K562 (cell line): ENCODE measurements around the gene ARHGAP15. TPM values are rescaled to one million over a fixed set of nuclear protein-coding genes. Genes with fewer than 3 reads are reported as not detected.
A peak's percentile ranks its signal among the peaks of the same experiment; 100 is the strongest.

Experiments
- ATAC-seq: fragments of 200-7000 bp; cut with Tn5 transposase; 3 replicates; pipeline ENCODE4 v1.9.1; 2020; ENCODE audit warnings: moderate library complexity
- BruUV-seq: library from RNA; stranded (reverse); fragments of 400-500 nt; replicated peaks from 2 replicates; lab custom pipeline; 2021; lab: Mats Ljungman, UMichigan
- CTCF ChIA-PET: fragments of 300-600 bp; formaldehyde crosslinking; extraction: SDS; loops from one replicate; lab custom pipeline; 2021; ENCODE audit warnings: low intra/inter-chr PET ratio; lab: Yijun Ruan, JAX
- POLR2A ChIA-PET: fragments of 300-600, 350-650 bp; sonication (Branson Sonifier 250); formaldehyde crosslinking; extraction: SDS; loops from one replicate; lab custom pipeline; 2021; ENCODE audit warnings: antibody characterized with exemption, inconsistent platforms; lab: Yijun Ruan, JAX
- DNase-seq, 4 experiments: peaks; one replicate each; pipeline versions ENCODE4 v3.0.0 to v3.0.0-alpha.2; 2011 to 2018; ENCODE audit warnings: low spot score in 3 of 4, mixed read lengths in 3 of 4; ENCODE audit errors: extremely low read depth in 1 of 4
- FAIRE-seq: peaks from 2 replicates; lab custom pipeline; 2011; peaks lifted over from hg19 to GRCh38; lab: Jason Lieb, UNC
- H2AFZ ChIP-seq: 2 replicates; pipeline ENCODE4 v1.6.0; 2011; ENCODE audit warnings: low read depth, low read length, control low read depth, inconsistent platforms
- H3K27ac ChIP-seq: fragments of 200-600 bp; 3 replicates; pipeline ENCODE4 v1.8.0; 2011; ENCODE audit warnings: low read depth, mild to moderate bottlenecking, control low read depth, inconsistent platforms, low read length, moderate library complexity, mixed read lengths; ENCODE audit errors: extremely low read depth
- H3K27me3 ChIP-seq, 2 experiments: fragments of 300-600 bp in 1 of 2; 2 replicates in 1 of 2; 3 replicates in 1 of 2; pipeline versions ENCODE4 v1.6.0 to v1.8.0; 2011; ENCODE audit warnings: inconsistent platforms in 2 of 2, low read length in 2 of 2, mild to moderate bottlenecking in 1 of 2, mixed read lengths in 1 of 2, moderate library complexity in 1 of 2; ENCODE audit not compliant: control insufficient read depth in 2 of 2, insufficient read depth in 2 of 2
- H3K36me3 ChIP-seq: fragments of 300-600 bp; 3 replicates; pipeline ENCODE4 v1.8.0; 2011; ENCODE audit warnings: mild to moderate bottlenecking, low read length, inconsistent platforms; ENCODE audit not compliant: control insufficient read depth, insufficient read depth
- H3K4me1 ChIP-seq, 2 experiments: fragments of 200-600 bp in 1 of 2; replicated peaks in 1 of 2; 2 replicates in 1 of 2; 3 replicates in 1 of 2; pipeline versions ENCODE4 v1.5.1 to v1.8.0; 2011; ENCODE audit warnings: inconsistent platforms in 2 of 2, low read length in 2 of 2, mild to moderate bottlenecking in 1 of 2, mixed read lengths in 1 of 2, moderate library complexity in 1 of 2; ENCODE audit not compliant: control insufficient read depth in 2 of 2, insufficient read depth in 2 of 2
- H3K4me2 ChIP-seq: 2 replicates; pipeline ENCODE4 v1.6.1; 2011; ENCODE audit warnings: low read length, control low read depth, inconsistent platforms, mixed read lengths; ENCODE audit not compliant: insufficient read depth
- H3K4me3 ChIP-seq: fragments of 200-600 bp; sonication (generic), shearing (Covaris generic); 2 replicates; pipeline ENCODE4 v1.5.1; 2016; ENCODE audit warnings: control low read depth, inconsistent platforms
- H3K79me2 ChIP-seq: fragments of 200-600 bp; 3 replicates; pipeline ENCODE4 v1.8.0; 2011; ENCODE audit warnings: low read length, inconsistent platforms; ENCODE audit not compliant: control insufficient read depth, insufficient read depth
- H3K9ac ChIP-seq, 2 experiments: 2 replicates each; pipeline versions ENCODE4 v1.6.0 to v1.6.1; 2011; ENCODE audit warnings: low read depth in 2 of 2, low read length in 2 of 2, control low read depth in 1 of 2, inconsistent platforms in 1 of 2, mild to moderate bottlenecking in 1 of 2, mixed read lengths in 1 of 2; ENCODE audit not compliant: insufficient read depth in 1 of 2
- H3K9me1 ChIP-seq: one replicate; pipeline ENCODE4 v1.6.0; 2011; ENCODE audit warnings: inconsistent platforms, mild to moderate bottlenecking, low read length, moderate library complexity; ENCODE audit not compliant: control insufficient read depth, insufficient read depth
- H3K9me3 ChIP-seq: replicated peaks from 2 replicates; pipeline ENCODE4 v1.5.1; 2011; ENCODE audit warnings: low read depth, low read length, inconsistent platforms; ENCODE audit not compliant: control insufficient read depth, insufficient read depth
- H4K20me1 ChIP-seq: replicated peaks from 2 replicates; pipeline ENCODE4 v1.6.1; 2011; ENCODE audit warnings: low read length, inconsistent platforms, mixed read lengths; ENCODE audit not compliant: control insufficient read depth, insufficient read depth
- KLF1 ChIP-seq: fragments of 450-650 bp; IDR thresholded peaks from 2 replicates; pipeline ENCODE4 v1.6.1; 2016; ENCODE audit warnings: missing genetic modification characterization, missing compliant biosample characterization
- TGIF2 ChIP-seq: sonication (generic); formaldehyde crosslinking; IDR thresholded peaks from 2 replicates; pipeline ENCODE4 v1.8.1; 2022; ENCODE audit warnings: mild to moderate bottlenecking, missing genetic modification reagents, moderate library complexity
- TSC22D4 ChIP-seq: fragments of 450-650 bp; IDR thresholded peaks from 2 replicates; pipeline ENCODE4 v1.6.1; 2016; ENCODE audit warnings: missing genetic modification characterization, missing biosample characterization, control low read depth
- ZFP36 ChIP-seq: fragments of 150-350 bp; IDR thresholded peaks from 2 replicates; pipeline ENCODE4 v1.6.1; 2018; ENCODE audit warnings: low read length, low read depth; ENCODE audit not compliant: partially characterized antibody
- WGBS: fragments of 100-300 bp; shearing (Covaris generic); methylation state at CpG from one replicate; pipeline ENCODE4 v1.1.6; 2016; ENCODE audit warnings: low coverage, mixed read lengths; ENCODE audit not compliant: insufficient coverage; ENCODE audit errors: missing lambda C conversion rate; 5-methylcytosine and 5-hydroxymethylcytosine counted together
- in situ Hi-C: fragments of 300-500 bp; cut with MboI; formaldehyde crosslinking; loops from 4 replicates; pipeline ENCODE4 v1.15.0; 2018; ENCODE audit warnings: inconsistent platforms, mixed read lengths
- intact Hi-C: fragments of 100-400 bp; cut with micrococcal nuclease; formaldehyde crosslinking; loops from 2 replicates; pipeline ENCODE4 v1.14.2; 2022
- polyA plus RNA-seq, 8 experiments: library from polyadenylated mRNA; depleted of rRNA in 4 of 8; stranded (reverse) in 5 of 8; unstranded in 3 of 8; fragments of >200 nt; fragmentation: Nextera tagmentation in 2 of 8; fragmentation: Illumina TruSeq in 1 of 8; extraction: Ambion mirVana in 2 of 8; extraction: Trizol in 1 of 8; gene quantifications; 2 replicates each; pipeline versions ENCODE4 v1.2.1 to v1.2.3, GENCODE V29; 2011 to 2014; ENCODE audit warnings: inconsistent platforms in 1 of 8, missing spikeins in 1 of 8
- total RNA-seq, 7 experiments: library from RNA; depleted of rRNA in 6 of 7; stranded (reverse); fragments of >200 nt in 6 of 7; fragmentation: Illumina TruSeq in 2 of 7; extraction: Trizol in 2 of 7; gene quantifications; 2 replicates each; pipeline versions ENCODE4 v1.2.1 to v1.2.3, GENCODE V29; 2011 to 2021; ENCODE audit warnings: low replicate concordance in 1 of 7
- TF ChIP-seq, protein P1 (sequence below): fragments of 250-450 bp; sonication (Bioruptor Pico); IDR thresholded peaks from 2 replicates; pipeline ENCODE4 v1.5.0; 2022; ENCODE audit warnings: mild to moderate bottlenecking
- TF ChIP-seq, protein P2 (sequence below), 3 experiments: IDR thresholded peaks in 2 of 3; conservative IDR thresholded peaks in 1 of 3; 2 replicates each; pipeline ENCODE4 v1.5.1; 2011 to 2012; ENCODE audit warnings: low read length in 3 of 3, mild to moderate bottlenecking in 3 of 3, control low read depth in 2 of 3, improper control_type of control experiment in 1 of 3, inconsistent platforms in 1 of 3, low read depth in 1 of 3, mixed read lengths in 1 of 3, moderate library complexity in 1 of 3; ENCODE audit not compliant: insufficient read depth in 2 of 3

ARHGAP15 gene
- total and polyA plus RNA-seq, 9 of the 15 experiments (the other 6 are each of a cell fraction or from before 2014, with no cell fraction given): 1.5 to 17.9 (median 7.9) TPM

DNA sequence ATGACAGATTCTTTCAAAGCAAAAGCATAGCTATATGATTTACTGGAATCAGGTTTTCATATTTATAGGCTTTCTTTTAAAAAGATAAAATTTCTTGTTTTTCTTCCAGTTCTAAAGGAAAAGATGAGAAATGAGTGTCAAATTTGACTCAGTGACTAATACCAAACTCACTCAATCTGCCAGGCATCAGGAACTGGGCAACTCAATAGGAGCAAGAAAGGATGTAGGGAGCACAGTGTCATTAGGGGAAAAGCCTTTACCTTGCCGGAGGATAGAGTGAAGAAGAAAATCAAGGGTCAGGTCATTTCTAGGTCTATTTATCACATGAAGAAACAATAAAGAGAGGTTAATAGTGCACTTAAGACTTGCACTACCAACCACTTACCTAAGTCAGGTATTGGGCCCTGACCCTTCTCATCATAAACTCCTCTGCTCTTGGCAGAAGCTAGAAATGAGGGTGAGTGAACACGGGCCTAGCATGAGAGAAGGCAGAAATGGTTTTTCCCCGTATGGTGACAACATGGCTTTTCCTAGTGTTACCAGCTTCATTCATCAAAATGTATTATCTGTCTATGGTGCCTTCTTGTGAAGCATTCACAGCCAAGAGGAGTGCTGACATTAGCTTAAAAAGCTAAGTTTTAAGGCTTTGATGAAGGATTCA lies 151.0 kb downstream of the ARHGAP15 start:
- Histone ChIP-seq H3K4me2 (no peak overlapping the region), H3K9ac (no peak overlapping the region), H3K9me3 (no peaks in the 10 kb centered on the region), H3K4me3 (no peak overlapping the region), H3K79me2 (no peaks in the 10 kb centered on the region), H3K9me1 (no peaks in the 10 kb centered on the region), H4K20me1 (no peaks in the 10 kb centered on the region), H2AFZ (no peak overlapping the region), H3K36me3 (no peaks in the 10 kb centered on the region), H3K27me3 (no peaks in the 10 kb centered on the region), H3K27ac (no peak overlapping the region), H3K4me1 (no peaks in the 10 kb centered on the region)
- TF ChIP-seq, protein P1, sequence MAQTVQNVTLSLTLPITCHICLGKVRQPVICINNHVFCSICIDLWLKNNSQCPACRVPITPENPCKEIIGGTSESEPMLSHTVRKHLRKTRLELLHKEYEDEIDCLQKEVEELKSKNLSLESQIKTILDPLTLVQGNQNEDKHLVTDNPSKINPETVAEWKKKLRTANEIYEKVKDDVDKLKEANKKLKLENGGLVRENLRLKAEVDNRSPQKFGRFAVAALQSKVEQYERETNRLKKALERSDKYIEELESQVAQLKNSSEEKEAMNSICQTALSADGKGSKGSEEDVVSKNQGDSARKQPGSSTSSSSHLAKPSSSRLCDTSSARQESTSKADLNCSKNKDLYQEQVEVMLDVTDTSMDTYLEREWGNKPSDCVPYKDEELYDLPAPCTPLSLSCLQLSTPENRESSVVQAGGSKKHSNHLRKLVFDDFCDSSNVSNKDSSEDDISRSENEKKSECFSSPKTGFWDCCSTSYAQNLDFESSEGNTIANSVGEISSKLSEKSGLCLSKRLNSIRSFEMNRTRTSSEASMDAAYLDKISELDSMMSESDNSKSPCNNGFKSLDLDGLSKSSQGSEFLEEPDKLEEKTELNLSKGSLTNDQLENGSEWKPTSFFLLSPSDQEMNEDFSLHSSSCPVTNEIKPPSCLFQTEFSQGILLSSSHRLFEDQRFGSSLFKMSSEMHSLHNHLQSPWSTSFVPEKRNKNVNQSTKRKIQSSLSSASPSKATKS (CRISPR knock-in tag): no peak
- TF ChIP-seq TGIF2 (CRISPR knock-in tag): no peak
- no TSS peak for BruUV-seq
- POLR2A ChIA-PET: no interaction called here
- in situ Hi-C loops: no loop called here
- intact Hi-C loops: no loop called here
- CTCF ChIA-PET: no interaction called here
- WGBS: 6% methylated on average over 3 of the region's 3 CpGs
- no peak for DNase-seq
- ATAC-seq: no peak
- FAIRE-seq: no peak

DNA sequence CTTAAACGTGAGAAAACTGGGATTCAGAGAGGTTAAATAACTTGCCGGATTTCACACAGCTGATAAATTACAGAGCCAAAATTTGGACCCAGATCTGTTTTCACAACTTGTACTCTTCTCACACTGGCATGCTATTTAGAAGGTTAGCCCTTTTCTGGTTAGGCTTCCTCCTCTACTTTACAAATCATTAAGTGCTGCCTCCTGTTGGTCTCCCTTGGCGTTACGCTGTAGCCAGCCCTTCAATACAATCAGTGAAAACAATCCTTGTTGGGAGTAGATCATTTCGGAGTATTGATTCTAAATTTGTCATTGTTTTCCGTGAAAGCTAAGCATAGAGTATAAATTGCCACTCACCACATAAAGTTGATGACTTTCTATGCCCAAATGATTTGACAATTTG lies 153.5 kb downstream of the ARHGAP15 start:
- BruUV-seq: no TSS peak
- ChIA-PET POLR2A (no interaction called here), CTCF (no interaction called here)
- Histone ChIP-seq H3K36me3 (no peaks in the 10 kb centered on the region), H3K4me1 (no peaks in the 10 kb centered on the region), H3K4me2 (no peak overlapping the region), H3K9ac (no peak overlapping the region), H2AFZ (no peak overlapping the region), H3K79me2 (no peaks in the 10 kb centered on the region), H3K9me3 (no peaks in the 10 kb centered on the region), H3K9me1 (no peaks in the 10 kb centered on the region), H3K27ac (no peak overlapping the region), H4K20me1 (no peaks in the 10 kb centered on the region), H3K4me3 (no peak overlapping the region), H3K27me3 (no peaks in the 10 kb centered on the region)
- TF ChIP-seq KLF1 (tag) (no peak), ZFP36 (no peak), TSC22D4 (tag) (no peak)
- TF ChIP-seq, protein P2, sequence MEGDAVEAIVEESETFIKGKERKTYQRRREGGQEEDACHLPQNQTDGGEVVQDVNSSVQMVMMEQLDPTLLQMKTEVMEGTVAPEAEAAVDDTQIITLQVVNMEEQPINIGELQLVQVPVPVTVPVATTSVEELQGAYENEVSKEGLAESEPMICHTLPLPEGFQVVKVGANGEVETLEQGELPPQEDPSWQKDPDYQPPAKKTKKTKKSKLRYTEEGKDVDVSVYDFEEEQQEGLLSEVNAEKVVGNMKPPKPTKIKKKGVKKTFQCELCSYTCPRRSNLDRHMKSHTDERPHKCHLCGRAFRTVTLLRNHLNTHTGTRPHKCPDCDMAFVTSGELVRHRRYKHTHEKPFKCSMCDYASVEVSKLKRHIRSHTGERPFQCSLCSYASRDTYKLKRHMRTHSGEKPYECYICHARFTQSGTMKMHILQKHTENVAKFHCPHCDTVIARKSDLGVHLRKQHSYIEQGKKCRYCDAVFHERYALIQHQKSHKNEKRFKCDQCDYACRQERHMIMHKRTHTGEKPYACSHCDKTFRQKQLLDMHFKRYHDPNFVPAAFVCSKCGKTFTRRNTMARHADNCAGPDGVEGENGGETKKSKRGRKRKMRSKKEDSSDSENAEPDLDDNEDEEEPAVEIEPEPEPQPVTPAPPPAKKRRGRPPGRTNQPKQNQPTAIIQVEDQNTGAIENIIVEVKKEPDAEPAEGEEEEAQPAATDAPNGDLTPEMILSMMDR (IDR thresholded peaks at IDR 0.05 in 2 of 3, conservative IDR thresholded peaks at IDR 0.05 in 1 of 3; ENCODE audit: insufficient read depth in 2 of 3, low read depth in 1 of 3, low read length in 3 of 3): peak; percentile 5 to 30 (median 27); a peak in 2 of 6 replicates
- in situ Hi-C loops (no loop called here), intact Hi-C loops (no loop called here)
- DNase-seq (peak in 3 of 4 experiments; percentile 10 to 19 (median 11)), FAIRE-seq (no peak), ATAC-seq (0 out of 3 replicates have a peak, but pooled peaks have one; percentile 47)
- WGBS: 13% methylated on average over 6 of the region's 6 CpGs
